HG03095 (cell line): ENCODE results near the gene CPNE6.

Experiments used
- ATAC-seq: cut with Tn5 transposase; IDR thresholded peaks from one replicate; pipeline ENCODE4 v1.9.1; 2021; ENCODE audit warnings: moderate library complexity; ENCODE audit not compliant: unreplicated experiment

The CPNE6 gene

GRCh38 chr14:24068711-24069410 is 2.5 kb upstream of the CPNE6 start:
- no peak for ATAC-seq

DNA sequence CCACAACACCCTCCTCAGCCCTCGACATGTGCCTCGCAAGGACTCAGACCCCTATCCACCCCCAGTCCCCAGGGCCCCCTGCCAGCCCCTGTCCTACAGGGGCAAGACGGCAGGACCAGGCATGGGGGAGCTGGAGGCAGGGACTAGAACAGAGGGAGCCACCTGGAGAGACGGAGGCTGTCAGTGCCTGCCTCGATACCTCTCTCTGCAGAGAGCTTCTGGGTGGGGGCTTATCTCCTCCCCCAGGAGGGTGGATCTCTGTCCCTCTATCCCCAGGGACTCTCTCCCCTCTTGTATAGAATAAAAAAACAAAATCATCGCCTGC is 2.0 kb upstream of the CPNE6 start:
- no peak for ATAC-seq

- ATAC-seq = no peak
Measured at GRCh38 chr14:24070285-24071143, 848 bp upstream of the CPNE6 start.

GRCh38 chr14:24071836-24072430 is 571 bp downstream of the CPNE6 start:
- no peak for ATAC-seq

DNA sequence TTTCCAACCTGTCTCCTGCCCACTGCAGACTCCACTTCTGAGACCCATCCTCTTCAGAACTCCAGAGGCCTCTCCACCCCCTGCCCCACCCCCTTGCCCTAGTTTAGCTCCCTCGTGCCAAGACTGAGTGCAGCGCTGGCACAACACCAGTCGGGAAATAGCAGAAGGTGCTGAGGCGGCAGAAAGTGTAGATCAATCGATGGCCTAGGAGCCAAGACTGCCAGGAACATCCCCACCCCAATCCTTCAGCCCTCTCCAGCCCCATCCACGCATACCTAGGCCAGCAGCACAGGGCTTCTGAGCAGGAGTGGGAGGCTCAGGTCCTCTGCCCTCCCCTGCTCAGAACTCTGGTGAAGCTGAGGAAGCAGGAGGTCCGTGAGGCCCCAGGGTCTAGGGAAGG is 1.1 kb downstream of the CPNE6 start:
- no peak for ATAC-seq

GRCh38 chr14:24072881-24073877 is 1.8 kb downstream of the CPNE6 start:
- no peak for ATAC-seq

- ATAC-seq = peak; percentile 15
Measured at GRCh38 chr14:24074625-24075484, 3.5 kb downstream of the CPNE6 start.

DNA sequence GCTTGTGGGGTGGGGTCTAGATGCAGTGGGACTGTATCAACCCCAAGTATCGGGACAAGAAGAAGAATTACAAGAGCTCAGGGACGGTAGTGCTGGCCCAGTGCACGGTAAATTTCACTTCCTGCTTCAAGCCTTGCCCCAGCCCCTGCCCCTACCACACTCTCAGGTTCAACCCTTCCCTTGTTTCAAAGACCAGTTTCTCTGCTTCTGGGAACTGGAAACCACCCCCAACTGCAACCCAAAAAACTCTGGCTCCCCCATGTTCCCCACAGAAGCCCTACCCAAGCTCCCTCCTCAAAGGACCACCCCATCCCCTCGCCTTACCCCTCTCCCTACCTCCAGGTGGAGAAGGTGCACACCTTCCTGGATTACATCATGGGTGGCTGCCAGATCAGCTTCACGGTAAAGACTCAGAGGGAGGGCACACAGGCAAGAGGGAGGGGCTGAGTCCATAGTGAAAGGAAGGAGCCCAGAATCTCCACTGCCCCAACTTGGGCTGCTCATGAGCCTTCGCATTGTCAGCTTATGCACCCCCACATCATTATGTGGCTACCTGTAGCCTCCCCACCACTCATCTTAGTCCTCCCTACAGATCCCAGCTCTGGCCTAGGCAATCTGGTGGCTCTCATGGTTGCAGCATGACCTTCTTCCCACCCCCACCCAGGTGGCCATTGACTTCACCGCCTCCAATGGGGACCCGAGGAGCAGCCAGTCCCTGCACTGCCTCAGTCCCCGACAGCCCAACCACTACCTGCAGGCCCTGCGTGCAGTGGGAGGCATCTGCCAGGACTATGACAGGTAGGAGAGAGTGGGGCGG is 4.3 kb downstream of the CPNE6 start:
- ATAC-seq = peak; percentile 67

DNA sequence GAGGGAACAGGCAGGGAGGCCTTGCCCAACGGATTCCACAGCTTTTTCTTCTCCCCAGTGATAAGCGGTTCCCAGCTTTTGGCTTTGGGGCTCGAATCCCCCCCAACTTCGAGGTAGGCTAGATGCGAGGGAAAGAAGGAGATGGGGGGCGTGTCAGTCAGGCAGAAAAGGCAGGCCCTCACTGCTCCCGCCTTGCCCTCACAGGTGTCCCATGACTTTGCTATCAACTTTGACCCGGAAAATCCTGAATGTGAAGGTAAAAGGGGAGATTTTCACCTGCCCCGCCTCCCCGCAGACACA is 4.9 kb downstream of the CPNE6 start:
- ATAC-seq = no peak

DNA sequence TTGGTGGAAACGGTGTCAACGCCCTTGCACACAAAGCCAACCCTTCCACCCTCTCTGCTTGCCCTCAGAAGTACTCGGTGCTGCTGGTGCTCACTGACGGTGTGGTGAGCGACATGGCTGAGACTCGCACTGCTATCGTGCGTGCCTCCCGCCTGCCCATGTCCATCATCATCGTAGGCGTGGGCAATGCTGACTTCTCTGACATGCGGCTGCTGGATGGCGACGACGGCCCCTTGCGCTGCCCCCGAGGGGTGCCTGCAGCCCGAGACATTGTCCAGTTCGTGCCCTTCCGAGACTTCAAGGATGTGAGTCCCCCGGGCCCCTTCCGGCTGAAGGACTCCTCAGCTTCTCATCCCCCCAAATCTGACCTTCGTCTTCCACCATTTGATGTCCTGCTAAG is 5.7 kb downstream of the CPNE6 start:
- no peak for ATAC-seq

GRCh38 chr14:24078146-24078545 is 6.8 kb downstream of the CPNE6 start:
- ATAC-seq = no peak

GRCh38 chr14:24079491-24080141 is 8.3 kb downstream of the CPNE6 start:
- ATAC-seq = no peak

GRCh38 chr14:24080142-24080530 is 8.8 kb downstream of the CPNE6 start:
- ATAC-seq = no peak

- ATAC-seq = peak; percentile 92
Measured at GRCh38 chr14:24080888-24081738, 9.8 kb downstream of the CPNE6 start.

- no peak for ATAC-seq
Measured at GRCh38 chr14:24081739-24082211, 10.4 kb downstream of the CPNE6 start.

GRCh38 chr14:24082411-24083080 is 11.2 kb downstream of the CPNE6 start:
- ATAC-seq = no peak

- ATAC-seq = no peak
Measured at GRCh38 chr14:24083462-24083861, 12.1 kb downstream of the CPNE6 start.
